Fibroblast of lung (primary cell): ENCODE data around the gene MTOR.

Experiments used
- CTCF ChIP-seq, 2 donors: IDR thresholded peaks in 1 of 2; conservative IDR thresholded peaks in 1 of 2; 1 replicate in 1 of 2; 2 replicates in 1 of 2; pipeline ENCODE4 v1.5.1; 2011 to 2012; ENCODE audit warnings: low read length in 2 of 2, control low read depth in 1 of 2, inconsistent platforms in 1 of 2, low read depth in 1 of 2, mild to moderate bottlenecking in 1 of 2
- EZH2 ChIP-seq: IDR thresholded peaks from 2 replicates; pipeline ENCODE4 v1.5.1; 2012; ENCODE audit warnings: low read length, control low read depth, mild to moderate bottlenecking; ENCODE audit errors: missing control alignments

- TF ChIP-seq EZH2 (no peak), CTCF (conservative IDR thresholded peaks at IDR 0.05 in 1 of 2, IDR thresholded peaks at IDR 0.05 in 1 of 2; ENCODE audit: low read depth in 1 of 2, low read length in 2 of 2) (no peak)
Measured at GRCh38 chr1:11151826-11152612, 110.3 kb downstream of the MTOR start.
